OCI-LY1 (cell line): ENCODE measurements around the gene PITPNM3.

Source experiments
- H2AFZ ChIP-seq: fragments of 200-600 bp; sonication (generic), shearing (Covaris generic); 2 replicates; pipeline ENCODE4 v1.6.0; 2014; ENCODE audit warnings: antibody characterized with exemption, mild to moderate bottlenecking, low read length
- H3F3A ChIP-seq: fragments of 200-600 bp; sonication (generic), shearing (Covaris generic); 2 replicates; pipeline ENCODE4 v1.6.0; 2014; ENCODE audit warnings: mild to moderate bottlenecking, antibody characterized with exemption, low read length, moderate library complexity; ENCODE audit not compliant: insufficient read depth
- H3K27ac ChIP-seq: fragments of 200-600 bp; sonication (generic); 2 replicates; pipeline ENCODE4 v1.5.1; 2014; ENCODE audit warnings: low read length, mixed run types, mild to moderate bottlenecking, low read depth; ENCODE audit not compliant: poor library complexity, severe bottlenecking
- H3K27me3 ChIP-seq: fragments of 200-600 bp; sonication (generic); 2 replicates; pipeline ENCODE4 v1.6.0; 2014; ENCODE audit warnings: antibody characterized with exemption, mild to moderate bottlenecking, low read length, moderate library complexity; ENCODE audit not compliant: insufficient read depth
- H3K36me3 ChIP-seq: fragments of 200-600 bp; sonication (generic); 2 replicates; pipeline ENCODE4 v1.6.1; 2014; ENCODE audit warnings: mild to moderate bottlenecking, antibody characterized with exemption, low read length, moderate library complexity, mixed read lengths; ENCODE audit not compliant: insufficient read depth
- H3K4me1 ChIP-seq: fragments of 200-600 bp; sonication (generic); 2 replicates; pipeline ENCODE4 v1.5.1; 2014; ENCODE audit warnings: mild to moderate bottlenecking, low read length, moderate library complexity; ENCODE audit not compliant: insufficient read depth, severe bottlenecking
- H3K4me2 ChIP-seq: fragments of 200-600 bp; sonication (generic), shearing (Covaris generic); 2 replicates; pipeline ENCODE4 v1.6.1; 2014; ENCODE audit warnings: low read length
- H3K4me3 ChIP-seq: fragments of 200-600 bp; sonication (generic); 2 replicates; pipeline ENCODE4 v1.5.1; 2014; ENCODE audit warnings: low read length, low read depth, mild to moderate bottlenecking, mixed read lengths; ENCODE audit not compliant: poor library complexity, severe bottlenecking
- H3K79me2 ChIP-seq: fragments of 200-600 bp; shearing (Covaris generic); 2 replicates; pipeline ENCODE4 v1.6.1; 2016; ENCODE audit warnings: mixed run types, low read length, mixed read lengths; ENCODE audit not compliant: insufficient read depth
- H3K9ac ChIP-seq: fragments of 200-600 bp; sonication (generic), shearing (Covaris generic); 2 replicates; pipeline ENCODE4 v1.6.1; 2014; ENCODE audit warnings: mild to moderate bottlenecking, low read length, mixed read lengths
- H3K9me2 ChIP-seq: fragments of 200-600 bp; sonication (generic), shearing (Covaris generic); 2 replicates; pipeline ENCODE4 v1.6.1; 2014; ENCODE audit warnings: low read depth, mild to moderate bottlenecking, low read length, mixed read lengths
- H3K9me3 ChIP-seq: fragments of 200-600 bp; shearing (Covaris generic); 2 replicates; pipeline ENCODE4 v1.6.1; 2014; ENCODE audit warnings: low read length, mixed read lengths
- H4K20me1 ChIP-seq: fragments of 200-600 bp; sonication (generic), shearing (Covaris generic); 2 replicates; pipeline ENCODE4 v1.6.0; 2016; ENCODE audit warnings: mild to moderate bottlenecking, low read length; ENCODE audit not compliant: insufficient read depth
- EZH2 ChIP-seq: fragments of 200-600 bp; sonication (generic), shearing (Covaris generic); IDR thresholded peaks from 2 replicates; pipeline ENCODE4 v1.8.0; 2017; ENCODE audit warnings: borderline replicate concordance, mixed run types, mild to moderate bottlenecking, antibody characterized with exemption, low read length, moderate library complexity, mixed read lengths
- TF ChIP-seq, protein P1 (sequence below): fragments of 200-600 bp; sonication (generic), shearing (Covaris generic); IDR thresholded peaks from 2 replicates; pipeline ENCODE4 v1.5.1; 2017; ENCODE audit warnings: mild to moderate bottlenecking, antibody characterized with exemption, low read length, moderate library complexity, mixed read lengths

Gene PITPNM3

DNA sequence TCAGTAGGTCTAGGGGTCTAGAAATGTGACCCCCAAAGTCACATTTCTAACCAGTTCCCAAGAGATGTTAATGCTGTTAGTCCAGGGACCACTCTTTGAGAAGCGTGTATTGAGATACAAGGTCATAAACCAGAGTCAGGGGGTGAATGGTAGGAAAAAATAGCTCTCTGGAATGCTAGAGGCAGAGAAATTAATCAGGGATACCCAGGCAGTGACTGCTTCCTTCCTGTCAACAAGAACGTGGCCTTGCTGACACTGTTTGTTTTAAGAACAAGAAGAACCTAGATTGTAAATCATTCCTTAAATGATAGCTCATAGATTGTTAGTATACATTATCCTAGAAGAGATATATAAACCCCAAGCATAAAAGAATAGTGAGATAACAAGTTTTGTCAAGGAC, 43.8 kb downstream of the PITPNM3 start:
- Histone ChIP-seq H3K36me3 (no peaks in the 10 kb centered on the region), H3K4me3 (no peak overlapping the region), H3K9me2 (no peaks in the 10 kb centered on the region), H3K79me2 (no peaks in the 10 kb centered on the region), H3F3A (no peaks in the 10 kb centered on the region), H3K27me3 (no peaks in the 10 kb centered on the region), H3K9ac (no peak overlapping the region), H3K4me2 (no peak overlapping the region), H2AFZ (no peak overlapping the region), H3K9me3 (no peaks in the 10 kb centered on the region), H4K20me1 (no peaks in the 10 kb centered on the region), H3K4me1 (no peaks in the 10 kb centered on the region), H3K27ac (no peak overlapping the region)
- TF ChIP-seq, protein P1, sequence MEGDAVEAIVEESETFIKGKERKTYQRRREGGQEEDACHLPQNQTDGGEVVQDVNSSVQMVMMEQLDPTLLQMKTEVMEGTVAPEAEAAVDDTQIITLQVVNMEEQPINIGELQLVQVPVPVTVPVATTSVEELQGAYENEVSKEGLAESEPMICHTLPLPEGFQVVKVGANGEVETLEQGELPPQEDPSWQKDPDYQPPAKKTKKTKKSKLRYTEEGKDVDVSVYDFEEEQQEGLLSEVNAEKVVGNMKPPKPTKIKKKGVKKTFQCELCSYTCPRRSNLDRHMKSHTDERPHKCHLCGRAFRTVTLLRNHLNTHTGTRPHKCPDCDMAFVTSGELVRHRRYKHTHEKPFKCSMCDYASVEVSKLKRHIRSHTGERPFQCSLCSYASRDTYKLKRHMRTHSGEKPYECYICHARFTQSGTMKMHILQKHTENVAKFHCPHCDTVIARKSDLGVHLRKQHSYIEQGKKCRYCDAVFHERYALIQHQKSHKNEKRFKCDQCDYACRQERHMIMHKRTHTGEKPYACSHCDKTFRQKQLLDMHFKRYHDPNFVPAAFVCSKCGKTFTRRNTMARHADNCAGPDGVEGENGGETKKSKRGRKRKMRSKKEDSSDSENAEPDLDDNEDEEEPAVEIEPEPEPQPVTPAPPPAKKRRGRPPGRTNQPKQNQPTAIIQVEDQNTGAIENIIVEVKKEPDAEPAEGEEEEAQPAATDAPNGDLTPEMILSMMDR = no peak
- no peak for TF ChIP-seq EZH2

DNA sequence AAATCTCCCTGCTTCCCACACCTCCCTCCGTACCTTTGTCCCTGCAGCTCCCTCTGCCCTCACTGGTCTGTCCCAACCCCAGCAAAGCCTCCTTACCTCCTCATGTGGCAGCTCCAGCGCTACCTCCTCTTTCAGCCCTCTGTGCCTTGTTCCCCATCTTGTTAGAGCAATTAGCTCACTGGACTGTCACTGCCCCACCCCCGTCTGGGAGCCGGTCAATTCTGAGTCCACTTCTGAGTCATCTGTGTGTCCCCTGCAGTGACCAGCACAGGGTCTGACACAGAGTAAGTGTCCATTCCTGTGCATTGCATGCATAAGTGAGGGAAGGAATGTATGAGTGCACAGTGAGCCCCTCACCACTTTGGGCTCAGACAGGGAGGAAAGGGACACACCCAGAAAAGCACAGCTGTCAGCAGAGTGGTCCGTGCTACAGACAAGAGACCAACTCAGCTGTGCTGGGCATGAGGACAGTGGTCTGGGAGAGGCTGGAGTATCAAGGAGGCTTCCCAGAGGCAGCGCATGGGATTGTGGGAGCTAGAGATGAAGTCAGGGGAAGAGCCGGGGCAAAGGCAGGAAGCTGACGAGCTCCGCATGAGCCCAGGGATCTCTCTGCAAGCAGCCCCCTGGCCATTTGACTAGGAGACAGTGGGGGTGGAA, 45.9 kb downstream of the PITPNM3 start:
- TF ChIP-seq EZH2 = no peak
- TF ChIP-seq, protein P1 = no peak
- H3K9ac ChIP-seq = no peak overlapping the region
- H3K36me3 ChIP-seq = no peaks in the 10 kb centered on the region
- H3K27ac ChIP-seq = no peak overlapping the region
- no peak overlapping the region for H3K4me2 ChIP-seq
- H3K9me3 ChIP-seq = no peaks in the 10 kb centered on the region
- H3K4me1 ChIP-seq = no peaks in the 10 kb centered on the region
- H3K79me2 ChIP-seq = no peaks in the 10 kb centered on the region
- H3F3A ChIP-seq = no peaks in the 10 kb centered on the region
- no peak overlapping the region for H2AFZ ChIP-seq
- H3K4me3 ChIP-seq = no peak overlapping the region
- H3K27me3 ChIP-seq = no peaks in the 10 kb centered on the region
- H4K20me1 ChIP-seq = no peaks in the 10 kb centered on the region
- H3K9me2 ChIP-seq = no peaks in the 10 kb centered on the region

DNA sequence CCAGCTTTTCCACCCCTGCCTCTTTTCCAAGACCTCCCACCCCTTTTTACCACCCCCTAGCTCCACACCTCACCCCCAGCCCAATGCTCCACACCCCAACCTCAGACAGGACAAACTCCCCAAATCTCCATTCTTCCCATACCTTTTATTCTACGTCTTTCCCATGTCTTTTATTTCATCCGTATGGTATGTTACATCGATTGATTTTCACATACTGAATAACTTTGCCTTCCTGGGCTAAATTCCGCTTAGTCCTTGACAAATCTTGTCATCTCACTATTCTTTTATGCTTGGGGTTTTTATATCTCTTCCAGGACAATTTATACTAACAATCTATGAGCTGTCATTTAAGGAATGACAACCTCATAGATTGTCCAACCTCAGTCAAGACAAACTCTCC, 46.4 kb downstream of the PITPNM3 start:
- Histone ChIP-seq H3K4me2 (no peak overlapping the region), H4K20me1 (no peaks in the 10 kb centered on the region), H3K27ac (no peak overlapping the region), H2AFZ (no peak overlapping the region), H3K27me3 (no peaks in the 10 kb centered on the region), H3K9me3 (no peaks in the 10 kb centered on the region), H3F3A (no peaks in the 10 kb centered on the region), H3K4me3 (no peak overlapping the region), H3K79me2 (no peaks in the 10 kb centered on the region), H3K9ac (no peak overlapping the region), H3K9me2 (no peaks in the 10 kb centered on the region), H3K36me3 (no peaks in the 10 kb centered on the region), H3K4me1 (no peaks in the 10 kb centered on the region)
- no peak for TF ChIP-seq EZH2
- TF ChIP-seq, protein P1 = no peak
